Measurements from ENCODE around the gene BRSK2.

Gene BRSK2

DNA sequence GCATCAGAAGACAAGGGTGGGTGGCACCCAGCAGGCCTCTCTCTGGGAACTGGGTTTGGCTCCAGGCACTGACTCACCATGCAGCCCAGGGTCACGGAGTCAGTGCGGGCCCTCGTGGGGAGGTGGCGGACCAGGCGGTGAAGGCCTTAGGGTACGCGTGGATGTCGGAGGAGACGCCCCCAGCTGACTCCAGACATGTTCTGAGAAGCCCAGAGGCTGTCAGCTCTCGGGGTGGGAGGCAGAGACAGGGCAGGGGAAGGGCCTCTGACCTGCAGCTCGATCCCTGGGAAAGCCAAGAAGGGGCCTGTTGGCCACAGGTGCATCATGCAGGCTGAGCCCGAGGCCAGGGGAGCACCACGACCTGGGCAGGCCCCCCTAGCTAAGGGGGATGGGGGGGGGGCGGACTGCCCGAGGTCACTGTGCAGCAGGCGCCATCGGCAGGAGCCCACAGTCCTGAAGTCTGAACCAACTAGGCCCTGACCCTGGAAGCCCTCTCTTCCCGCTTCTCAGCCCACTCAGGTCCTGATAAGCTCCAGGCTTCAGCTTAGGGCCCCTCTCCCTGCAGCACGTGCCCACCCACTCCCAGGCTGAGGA lies 78.8 kb downstream of the BRSK2 start:
- no peak for DNase-seq (ENCODE audit: low read depth in 2 of 2)

DNA sequence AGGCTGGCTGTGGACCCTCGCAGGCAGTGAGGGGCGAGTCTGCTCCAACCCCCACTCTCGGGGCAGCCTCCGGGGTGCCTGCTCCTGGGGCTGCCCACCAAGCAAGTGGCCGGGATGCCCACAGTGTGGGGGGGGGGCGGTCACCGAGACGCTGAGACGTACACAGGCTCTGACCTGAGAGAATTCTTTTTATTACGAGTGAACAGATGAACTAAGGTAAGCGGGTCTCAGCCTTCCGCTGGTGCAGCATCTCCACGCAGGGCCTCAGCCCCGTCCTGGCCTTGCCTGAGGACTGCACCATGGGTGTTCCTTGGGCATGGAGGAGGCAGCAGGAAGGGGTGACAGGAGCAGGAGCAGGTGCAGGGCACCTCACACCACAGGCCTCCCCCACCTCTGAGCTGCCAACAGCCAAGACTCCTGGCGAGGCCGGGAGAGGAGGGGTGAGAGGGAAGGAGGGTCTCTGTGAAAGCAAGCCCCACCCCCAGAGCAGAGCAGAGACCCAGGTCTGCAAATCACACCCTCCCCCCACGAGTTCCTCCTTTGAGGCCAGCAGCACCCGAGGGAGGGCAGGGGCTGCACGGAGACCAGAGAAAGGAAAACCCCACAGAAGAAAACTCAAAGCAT lies 79.7 kb downstream of the BRSK2 start:
- no peak for DNase-seq (ENCODE audit: low read depth in 2 of 2)

DNA sequence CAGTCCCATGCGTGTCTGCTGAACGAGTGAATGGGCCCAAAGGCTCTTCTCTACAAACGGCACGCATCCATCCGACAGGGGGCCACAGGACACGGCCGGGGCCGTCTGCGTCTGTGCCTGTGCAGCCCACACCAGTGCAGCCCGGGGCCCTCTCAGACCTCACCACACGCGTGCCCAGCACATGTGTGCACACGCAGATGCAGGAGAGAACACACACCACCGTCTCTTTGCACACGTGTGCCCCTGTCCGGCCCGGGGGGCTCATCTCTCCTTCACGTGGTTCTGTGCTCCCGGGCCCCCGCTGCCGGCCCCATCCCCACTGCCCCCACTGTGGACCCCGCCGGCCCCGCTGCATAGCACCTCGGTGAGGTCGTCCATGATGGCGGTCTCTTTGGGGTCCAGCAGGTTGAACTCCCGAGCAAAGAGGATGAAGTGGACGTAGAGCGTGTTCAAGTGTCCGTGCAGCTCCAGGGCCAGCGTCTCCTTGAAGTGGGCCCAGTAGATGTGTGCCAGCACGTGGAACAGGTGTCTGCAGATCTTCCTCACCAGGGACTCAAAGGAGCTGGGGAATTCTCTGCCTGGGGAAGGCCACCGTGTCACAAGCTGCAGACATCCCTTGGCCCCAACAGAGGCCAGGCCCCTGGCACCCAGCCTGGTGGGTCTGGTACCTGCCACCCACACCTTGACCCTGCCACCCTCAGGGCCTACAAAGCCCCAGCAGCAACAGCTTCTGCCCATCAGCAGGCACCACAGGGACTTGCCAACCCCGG lies 80.4 kb downstream of the BRSK2 start:
- DNase-seq (ENCODE audit: low read depth in 2 of 2) = no peak

DNA sequence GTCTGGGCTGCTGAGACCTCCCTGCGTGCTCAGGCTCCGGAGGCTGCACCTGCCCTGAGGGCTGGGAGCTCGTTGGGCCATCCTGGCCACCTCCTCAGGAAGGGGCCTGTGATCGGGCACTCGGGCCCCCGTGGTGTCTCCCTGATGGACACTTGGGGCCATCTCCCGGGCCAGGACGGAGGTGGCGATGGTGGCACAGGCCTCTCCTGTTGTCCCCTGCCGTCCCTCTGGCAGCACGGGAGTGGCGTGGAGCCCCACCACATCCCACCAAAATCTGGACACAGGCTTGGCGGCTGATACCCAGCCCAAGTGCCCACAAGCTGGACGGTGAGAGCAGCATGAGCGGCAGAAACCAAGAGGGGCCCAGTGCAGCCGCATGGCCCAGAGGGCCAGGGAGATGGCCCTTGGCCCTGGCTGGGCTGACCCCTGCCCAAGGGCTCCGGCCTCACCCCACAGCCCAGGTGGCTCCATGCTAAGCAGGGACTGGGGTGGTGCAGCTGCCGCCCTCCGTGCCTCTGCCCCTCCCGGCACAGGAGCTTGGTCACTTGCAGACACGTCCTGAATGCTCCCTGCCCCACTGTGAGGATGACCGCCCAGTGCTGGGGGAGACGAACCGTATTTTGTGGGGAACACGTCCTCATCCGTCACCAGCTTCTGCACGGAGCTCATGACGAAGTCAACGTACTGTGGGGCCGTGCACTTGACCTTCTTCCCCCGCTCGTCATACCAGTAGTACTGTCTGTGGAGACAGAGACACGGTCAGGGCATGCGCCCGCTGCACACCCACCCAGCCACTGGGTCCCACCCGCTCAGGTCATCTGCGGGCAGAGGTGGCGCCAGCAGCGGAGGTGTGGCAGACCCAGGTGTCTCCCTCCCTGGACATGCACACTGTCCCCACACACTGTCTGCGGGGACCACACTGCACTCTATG lies 81.2 kb downstream of the BRSK2 start:
- no peak for DNase-seq (ENCODE audit: low read depth in 2 of 2)

DNA sequence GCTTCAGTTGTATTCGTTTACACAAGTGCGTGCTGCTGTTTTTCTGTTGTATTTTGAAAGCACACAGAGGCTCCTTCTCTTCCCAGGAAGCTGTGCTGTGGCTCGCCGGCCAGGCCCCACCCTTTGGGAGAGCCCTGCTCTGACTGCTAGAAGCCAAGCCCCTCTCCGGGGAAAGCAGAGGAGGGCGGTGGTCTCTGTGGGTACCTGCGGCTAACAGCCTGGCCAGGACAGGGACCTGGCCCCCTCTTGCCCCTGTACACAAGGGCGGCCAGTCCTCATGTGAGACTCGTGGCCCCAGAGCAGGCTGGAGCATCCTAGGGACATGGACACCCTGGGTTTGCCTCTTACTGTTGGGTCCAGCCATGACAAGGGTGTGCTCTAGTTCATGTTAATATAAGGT lies 82.0 kb downstream of the BRSK2 start:
- no peak for DNase-seq (ENCODE audit: low read depth in 2 of 2)

DNA sequence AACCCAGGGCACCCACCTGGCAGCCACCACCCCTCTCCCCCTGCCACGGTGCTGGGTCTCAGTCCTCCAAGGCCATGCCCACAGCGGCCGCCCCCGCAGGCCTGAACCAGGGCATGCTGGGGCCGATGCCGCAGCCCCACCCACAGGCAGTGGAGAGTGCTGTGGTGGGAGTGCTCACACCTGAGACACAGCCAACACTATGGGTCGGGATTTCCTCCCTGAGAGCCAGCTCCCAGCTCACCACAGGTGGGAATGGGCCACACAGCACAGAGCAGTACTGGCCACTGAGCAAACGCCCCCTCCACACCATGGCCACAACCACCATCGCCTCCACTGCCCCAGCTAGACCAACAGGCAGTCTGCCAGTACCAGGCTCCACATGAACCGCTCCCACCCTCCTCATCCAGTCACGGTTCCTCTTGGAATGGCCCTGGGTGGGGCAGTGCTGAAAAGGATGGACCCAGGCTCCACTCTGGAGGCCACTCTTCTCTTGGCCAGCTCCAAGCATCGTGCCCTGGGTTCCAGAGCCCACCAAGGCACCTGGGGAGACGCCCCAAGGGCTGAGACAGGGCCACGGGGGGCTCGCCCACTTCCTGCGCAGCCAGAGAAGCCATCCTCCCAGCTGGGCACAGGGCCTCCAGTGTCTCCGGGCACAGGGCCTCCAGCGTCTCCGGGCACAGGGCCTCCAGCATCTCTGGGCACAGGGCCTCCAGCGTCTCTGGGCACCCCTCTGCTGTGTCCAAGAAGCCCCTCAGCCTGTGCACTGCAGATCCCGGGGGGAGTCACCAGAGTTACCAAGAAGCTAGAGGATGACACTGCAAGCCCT lies 82.7 kb downstream of the BRSK2 start:
- no peak for DNase-seq (ENCODE audit: low read depth in 2 of 2)

DNA sequence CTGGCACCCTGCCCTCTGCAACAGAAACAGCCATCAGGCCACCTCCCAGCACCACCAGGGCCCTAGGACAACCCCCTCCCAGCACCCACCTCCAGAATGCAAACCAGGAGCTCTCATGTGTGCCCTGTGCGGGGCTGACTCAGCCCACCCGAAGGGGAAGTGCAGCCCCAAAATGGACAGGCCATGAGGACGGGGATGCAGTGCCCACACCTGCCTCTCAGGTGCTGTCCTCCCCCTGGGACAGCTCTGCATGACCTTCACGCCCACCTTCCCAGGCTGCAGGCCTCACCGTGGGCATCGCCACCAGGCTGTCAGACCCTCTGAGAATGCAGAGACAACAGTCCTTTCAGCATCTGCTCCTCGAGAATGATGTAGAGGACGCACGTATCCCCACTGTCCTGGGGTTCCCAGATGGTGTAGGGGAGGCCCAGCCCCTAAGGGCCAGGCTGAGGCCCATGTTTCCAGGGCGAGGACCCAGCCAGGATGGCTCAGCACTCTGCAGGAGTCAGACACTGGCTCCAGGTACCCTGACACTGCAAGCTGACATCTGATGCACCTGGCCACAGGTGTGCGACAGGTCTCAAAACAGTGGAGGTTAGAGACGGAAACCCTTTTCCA lies 83.4 kb downstream of the BRSK2 start:
- DNase-seq (ENCODE audit: low read depth in 2 of 2) = no peak

DNA sequence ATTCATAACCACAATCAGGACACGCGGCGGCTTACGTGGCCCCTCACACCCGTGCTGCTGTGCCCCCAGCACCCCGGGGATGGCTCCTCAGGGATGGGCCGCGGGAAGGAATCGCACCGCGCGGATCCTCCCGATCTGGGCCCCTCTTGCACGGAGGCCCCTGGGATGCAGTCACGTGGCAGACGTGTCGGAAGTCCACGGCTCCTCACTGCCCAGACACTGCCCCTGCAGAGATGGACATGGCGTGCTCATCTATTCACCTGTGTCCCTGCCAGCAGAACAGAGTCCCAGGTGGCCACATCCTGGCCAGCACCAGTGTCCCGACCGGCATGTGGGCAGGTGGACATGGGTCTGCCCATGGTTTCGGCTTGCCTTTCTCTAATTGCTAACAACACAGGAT lies 84.1 kb downstream of the BRSK2 start:
- no peak for DNase-seq (ENCODE audit: low read depth in 2 of 2)

DNA sequence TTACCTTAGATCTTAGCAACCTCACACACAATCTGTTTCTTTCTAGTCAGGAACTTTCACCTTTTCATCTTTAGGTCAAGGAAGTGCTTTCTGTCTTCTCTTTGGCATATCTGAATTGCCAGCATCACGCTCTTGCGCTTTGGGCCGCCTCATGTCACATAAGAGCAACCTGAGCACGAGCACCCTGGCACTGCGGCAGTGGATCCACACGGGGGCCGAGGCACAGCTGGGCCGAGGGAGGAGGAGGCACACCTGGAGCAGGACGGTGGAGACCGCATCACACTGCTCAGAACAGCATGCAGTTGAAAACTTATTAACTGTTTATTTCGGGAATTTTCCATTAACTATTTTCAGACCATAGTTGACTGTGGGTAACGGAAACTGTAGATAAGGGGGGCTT lies 86.1 kb downstream of the BRSK2 start:
- no peak for DNase-seq (ENCODE audit: low read depth in 2 of 2)

DNA sequence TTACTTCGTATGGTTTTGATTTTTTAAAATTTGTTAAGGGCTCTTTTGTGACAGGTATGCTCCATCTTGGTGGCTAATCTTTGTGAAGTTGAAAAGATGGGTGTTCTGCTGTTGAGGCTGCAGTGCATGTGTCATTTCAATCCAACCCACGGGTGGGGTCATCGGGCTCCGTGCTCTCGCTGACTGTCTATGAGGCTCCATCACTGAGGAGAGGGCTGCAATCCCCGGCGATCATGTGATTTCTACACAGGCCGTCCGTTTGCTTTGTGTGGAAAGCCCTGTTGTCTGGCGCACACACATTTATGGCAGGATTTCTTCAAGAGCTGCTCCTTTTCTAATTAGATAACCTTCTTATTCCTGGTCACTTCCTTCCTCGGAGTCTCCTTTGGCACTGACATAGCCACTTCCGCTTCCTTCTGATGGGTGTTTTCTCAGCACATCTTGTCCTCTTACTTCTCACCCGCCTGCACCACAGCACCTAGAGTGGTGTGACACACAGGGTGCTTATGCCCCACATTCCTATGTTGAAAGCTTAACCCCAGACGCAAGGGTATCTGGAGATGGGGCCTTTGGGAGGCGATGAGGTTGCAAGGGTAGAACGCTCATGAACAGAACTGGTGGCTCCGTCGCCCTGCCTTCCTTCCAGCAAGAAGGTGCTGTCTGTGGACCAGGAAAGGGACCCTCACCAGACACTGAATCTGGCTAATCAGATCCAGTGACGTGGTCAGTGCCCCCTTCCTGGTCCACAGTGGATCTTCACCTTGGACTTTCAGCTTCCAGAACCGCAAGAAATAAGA lies 87.4 kb downstream of the BRSK2 start:
- no peak for DNase-seq (ENCODE audit: low read depth in 2 of 2)

DNA sequence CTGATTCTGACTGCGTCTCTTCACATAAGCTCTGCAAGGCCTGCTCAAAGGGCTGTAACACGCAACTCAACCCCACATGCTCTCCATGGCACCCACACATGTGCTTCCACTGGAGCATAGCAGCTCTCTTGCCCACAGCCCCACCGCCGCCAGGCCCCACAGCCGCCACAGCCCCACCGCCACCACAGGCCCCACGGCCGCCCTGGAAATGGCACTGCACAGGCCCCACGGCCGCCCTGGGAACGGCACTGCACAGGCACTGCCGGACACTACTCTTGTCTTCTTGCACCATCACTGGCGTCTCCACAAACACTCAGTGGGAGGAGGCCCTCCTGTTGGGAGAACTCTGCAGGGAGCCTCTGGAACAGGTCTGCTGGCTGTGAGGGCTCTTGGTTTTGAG lies 88.3 kb downstream of the BRSK2 start:
- DNase-seq (ENCODE audit: low read depth in 2 of 2) = no peak

DNA sequence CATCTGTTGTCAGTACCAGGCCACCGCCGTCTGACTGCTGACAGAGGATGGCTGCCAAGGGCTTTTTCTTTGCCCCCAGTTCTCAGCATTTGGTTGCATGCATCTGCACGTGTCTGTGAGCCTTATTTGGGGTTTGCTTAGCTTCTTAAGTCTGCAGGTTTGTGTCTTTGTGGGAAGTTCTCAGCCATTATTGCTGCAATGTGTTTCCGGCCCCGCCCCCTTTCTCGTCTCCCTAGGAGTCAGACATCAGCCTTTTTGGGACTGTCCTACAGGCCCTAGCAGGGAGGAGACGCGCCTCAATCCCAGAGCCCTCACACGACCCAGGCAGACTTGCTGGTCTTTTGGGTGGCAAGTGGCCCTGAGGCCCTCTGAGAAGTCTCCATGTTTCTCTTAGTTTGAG lies 88.8 kb downstream of the BRSK2 start:
- no peak for DNase-seq (ENCODE audit: low read depth in 2 of 2)

DNA sequence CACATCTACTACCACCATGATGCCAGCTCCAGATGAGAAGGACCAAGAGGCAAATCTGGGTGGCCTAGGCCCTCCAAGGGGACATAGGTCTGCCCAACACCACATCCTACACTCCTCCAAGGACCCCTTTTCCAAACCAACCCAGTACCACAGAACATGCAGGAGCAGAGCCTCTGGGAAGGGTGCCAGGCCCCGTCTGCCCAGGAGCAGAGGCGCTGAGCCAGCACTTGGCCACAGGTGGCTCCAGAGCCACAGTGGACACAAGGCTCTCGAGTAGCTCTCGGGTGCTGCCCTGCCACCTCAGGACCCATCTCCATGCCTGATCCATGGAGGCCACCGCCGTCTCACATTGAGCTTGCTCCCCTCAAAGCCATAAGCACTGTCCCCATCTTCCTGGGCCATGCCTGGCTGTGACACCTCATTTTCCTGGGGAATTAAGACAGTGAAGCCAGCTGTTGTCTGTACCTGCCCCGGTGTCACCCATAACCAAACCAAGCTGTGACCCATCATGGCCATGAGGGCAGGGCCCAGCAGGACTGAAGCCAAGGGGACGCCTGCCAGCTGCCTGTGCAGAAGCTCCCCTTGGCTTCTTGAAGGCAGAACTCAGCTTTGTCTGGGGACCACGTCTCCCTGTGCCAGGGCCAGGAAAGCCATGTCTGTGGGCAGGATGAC lies 89.4 kb downstream of the BRSK2 start:
- no peak for DNase-seq (ENCODE audit: low read depth in 2 of 2)

DNA sequence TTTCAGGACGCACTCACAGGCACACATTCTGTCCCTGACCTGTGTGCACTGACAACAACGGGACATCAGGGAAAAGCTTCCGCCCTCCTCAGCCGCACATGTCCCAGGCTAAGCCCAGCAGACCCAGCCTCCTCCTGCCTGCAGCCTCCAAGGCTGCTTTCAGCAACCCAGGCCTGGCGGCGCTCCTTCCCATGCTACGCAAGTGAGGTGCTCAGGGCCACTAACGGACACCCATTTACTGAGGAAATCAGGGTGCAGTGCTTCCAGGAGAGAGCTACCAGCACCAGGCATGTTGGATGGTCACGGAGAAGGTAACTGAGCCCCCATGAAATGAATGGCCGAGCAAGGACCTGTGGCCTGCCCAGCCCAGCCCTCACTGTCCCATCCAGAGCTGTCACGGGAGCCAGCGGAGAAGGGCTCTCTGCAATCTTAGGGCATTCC lies 90.0 kb downstream of the BRSK2 start:
- no peak for DNase-seq (ENCODE audit: low read depth in 2 of 2)

DNA sequence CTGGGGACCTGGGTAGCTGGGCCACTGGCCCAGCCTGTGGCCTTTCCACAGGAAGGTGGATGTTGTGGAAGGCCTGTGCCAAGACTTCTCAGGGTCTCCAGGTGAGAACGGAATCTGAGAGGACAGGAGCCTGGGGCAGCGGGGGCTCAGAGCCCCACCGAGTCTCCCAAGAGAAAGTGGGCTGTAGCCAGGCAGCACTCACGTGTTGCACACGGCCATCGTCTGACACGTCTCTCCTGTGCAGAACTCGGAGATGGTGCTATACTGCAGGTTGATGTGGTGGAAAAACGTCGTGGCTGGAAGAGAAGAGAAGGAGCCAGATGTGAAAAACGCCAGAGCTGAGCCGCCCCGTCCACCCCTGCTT lies 90.4 kb downstream of the BRSK2 start:
- DNase-seq (ENCODE audit: low read depth in 2 of 2) = no peak

DNA sequence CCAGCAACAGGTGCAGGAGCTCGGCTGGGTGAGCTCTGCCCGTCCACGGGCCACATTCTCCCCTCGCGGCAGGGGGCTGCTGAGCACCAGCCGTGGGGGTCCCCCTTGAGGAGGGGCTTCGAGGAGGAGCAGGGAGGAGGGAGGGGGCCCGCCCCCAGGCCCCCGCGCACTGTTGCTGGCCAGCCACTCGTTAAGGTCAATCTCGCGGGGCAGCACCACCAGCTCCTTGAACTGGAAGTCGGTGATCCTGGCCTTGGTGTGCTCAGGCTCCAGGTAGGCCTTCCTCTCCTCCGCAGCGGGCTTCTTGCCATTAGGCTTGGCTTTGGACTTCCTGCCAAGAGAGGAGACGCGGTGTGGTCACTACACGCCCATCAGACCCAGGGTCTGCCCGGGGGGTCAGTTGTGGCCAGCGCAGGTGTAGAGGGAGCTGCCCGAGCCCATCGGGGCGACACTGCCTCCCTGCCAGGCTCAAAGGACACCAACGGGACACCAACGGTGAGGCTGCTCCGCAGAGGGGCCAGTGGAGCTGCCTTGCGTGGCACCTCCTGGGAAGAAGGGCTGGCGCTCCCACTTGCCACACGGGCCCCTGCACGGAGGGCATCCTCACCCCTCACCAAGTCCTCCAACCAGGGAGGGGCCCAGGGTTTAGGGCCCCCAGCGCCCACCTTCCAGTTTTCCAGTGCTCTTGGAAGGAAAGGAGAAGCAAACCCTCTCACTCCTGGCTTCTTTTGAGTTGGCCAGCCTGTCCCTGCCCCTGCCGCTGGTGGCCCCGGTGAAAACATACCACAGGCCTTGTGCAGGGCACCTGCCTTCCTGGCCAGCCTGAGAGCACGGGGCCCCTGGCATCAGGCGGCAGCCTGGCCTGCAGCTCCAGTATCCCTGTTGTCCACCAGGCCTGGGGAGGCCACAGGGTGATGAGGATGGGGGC lies 91.1 kb downstream of the BRSK2 start:
- no peak for DNase-seq (ENCODE audit: low read depth in 2 of 2)

DNA sequence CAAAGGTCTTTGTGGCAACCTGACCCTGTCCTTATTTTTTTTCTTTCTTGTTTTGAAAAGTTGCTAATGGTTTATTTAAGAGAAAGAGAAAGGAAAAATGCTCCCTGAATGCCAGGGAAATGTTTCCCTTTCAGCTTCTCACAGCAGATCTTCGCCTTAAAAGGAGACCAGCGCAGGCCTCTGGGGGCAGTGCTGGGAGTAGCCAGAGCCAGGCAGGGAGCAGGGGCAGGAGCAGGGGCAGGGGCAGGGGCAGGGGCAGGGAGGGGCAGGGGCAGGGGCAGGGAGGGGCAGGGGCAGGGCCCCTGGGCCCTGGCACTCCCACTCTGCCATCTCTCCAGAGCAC lies 91.7 kb downstream of the BRSK2 start:
- no peak for DNase-seq (ENCODE audit: low read depth in 2 of 2)

DNA sequence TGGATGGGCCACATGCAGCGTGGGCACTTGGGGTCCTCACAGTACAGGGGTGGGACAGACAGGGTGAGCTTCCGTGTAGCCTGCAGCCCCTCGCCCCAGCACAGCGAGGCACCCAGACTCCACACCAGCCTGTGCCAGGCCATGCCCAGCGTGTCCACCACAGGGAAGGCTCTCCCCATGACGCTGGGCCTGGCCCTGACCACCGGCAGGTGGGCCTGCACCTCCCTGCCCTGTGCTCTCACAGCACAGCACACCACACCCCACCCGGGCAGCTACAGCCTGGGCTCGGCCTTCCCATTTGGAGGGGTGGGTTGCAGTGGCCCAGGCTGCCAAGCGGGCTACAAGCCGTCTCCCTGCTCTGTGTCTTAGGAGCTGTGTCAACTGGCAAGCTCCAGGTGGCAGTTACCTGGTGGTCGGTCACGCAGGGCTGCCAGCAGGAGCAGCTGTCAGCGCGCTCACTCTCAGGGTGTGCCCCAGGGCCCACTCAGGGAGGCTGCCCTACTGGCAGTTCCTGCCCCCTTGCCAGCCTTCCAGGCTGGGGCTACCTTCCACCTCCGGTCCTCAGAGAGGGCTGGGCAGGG lies 92.2 kb downstream of the BRSK2 start:
- no peak for DNase-seq (ENCODE audit: low read depth in 2 of 2)

Measured in stimulated activated CD4-positive, alpha-beta T cell treated with anti-CD3 and anti-CD28 coated beads, Interleukin-12 subunit alpha, Interleukin-12 subunit beta, amount 100 ng/mL, for 24 hours (primary cell).